BJ (cell line): ENCODE measurements around the gene PIWIL1. TPM values are rescaled to one million over a fixed set of nuclear protein-coding genes. Genes with fewer than 3 reads are reported as not detected.

Experiments used
- CTCF ChIA-PET: fragments of 350-600 bp; formaldehyde crosslinking; extraction: SDS; loops from one replicate; lab custom pipeline; 2021; ENCODE audit warnings: antibody characterized with exemption, inconsistent platforms; lab: Yijun Ruan, JAX
- POLR2A ChIA-PET: fragments of 300-600 bp; sonication (Branson Sonifier 250); formaldehyde crosslinking; extraction: SDS; loops from one replicate; lab custom pipeline; 2021; ENCODE audit warnings: antibody characterized with exemption; lab: Charles Lee
- DNase-seq: peaks from one replicate; pipeline ENCODE4 v3.0.0-alpha.2; 2011; ENCODE audit warnings: low read depth
- H3K27me3 ChIP-seq: 2 replicates; pipeline ENCODE4 v1.6.0; 2011; ENCODE audit warnings: low read length; ENCODE audit not compliant: control insufficient read depth, insufficient read depth
- H3K36me3 ChIP-seq: 2 replicates; pipeline ENCODE4 v1.5.1; 2011; ENCODE audit warnings: low read length; ENCODE audit not compliant: control insufficient read depth, insufficient read depth
- H3K4me3 ChIP-seq: 2 replicates; pipeline ENCODE4 v1.5.1; 2011; ENCODE audit warnings: low read depth, mild to moderate bottlenecking, control low read depth, low read length
- CTCF ChIP-seq: IDR thresholded peaks from 2 replicates; pipeline ENCODE4 v1.5.1; 2011; ENCODE audit warnings: low read depth, mild to moderate bottlenecking, control low read depth, inconsistent platforms, low read length, moderate library complexity; ENCODE audit not compliant: insufficient read depth
- polyA plus RNA-seq: library from polyadenylated mRNA; depleted of rRNA; stranded (reverse); fragments of >200 nt; gene quantifications from 2 replicates; pipeline ENCODE4 v1.2.3, GENCODE V29; 2011

The PIWIL1 gene
- polyA plus RNA-seq, 1 experiment: not detected

GRCh38 chr12:130357729-130358330 is 20.1 kb downstream of the PIWIL1 start:
- no peak for TF ChIP-seq CTCF
- H3K27me3 ChIP-seq: no peaks in the 10 kb centered on the region
- CTCF ChIA-PET: no interaction called here
- POLR2A ChIA-PET: no interaction called here
- no peak overlapping the region for H3K4me3 ChIP-seq
- DNase-seq: no peak
- H3K36me3 ChIP-seq: no peaks in the 10 kb centered on the region

GRCh38 chr12:130362060-130362459 is 24.4 kb downstream of the PIWIL1 start:
- POLR2A ChIA-PET: no interaction called here
- no peak for TF ChIP-seq CTCF
- no peak overlapping the region for H3K4me3 ChIP-seq
- no peaks in the 10 kb centered on the region for H3K27me3 ChIP-seq
- no peaks in the 10 kb centered on the region for H3K36me3 ChIP-seq
- DNase-seq: no peak
- CTCF ChIA-PET: no interaction called here

GRCh38 chr12:130364578-130364977 is 26.9 kb downstream of the PIWIL1 start:
- ChIA-PET CTCF (no interaction called here), POLR2A (no interaction called here)
- TF ChIP-seq CTCF: no peak

GRCh38 chr12:130366159-130366558 is 28.5 kb downstream of the PIWIL1 start:
- ChIA-PET POLR2A (no interaction called here), CTCF (no interaction called here)
- Histone ChIP-seq H3K36me3 (no peaks in the 10 kb centered on the region), H3K27me3 (no peaks in the 10 kb centered on the region), H3K4me3 (no peak overlapping the region)
- no peak for TF ChIP-seq CTCF
- DNase-seq: no peak

More at GRCh38 chr12:130364578-130364977, 26.9 kb downstream of the PIWIL1 start:
- Histone ChIP-seq H3K4me3 (no peak overlapping the region), H3K36me3 (no peaks in the 10 kb centered on the region), H3K27me3 (no peaks in the 10 kb centered on the region)
- DNase-seq: no peak

GRCh38 chr12:130367003-130367402 is 29.3 kb downstream of the PIWIL1 start:
- no peak for TF ChIP-seq CTCF
- Histone ChIP-seq H3K27me3 (no peaks in the 10 kb centered on the region), H3K4me3 (no peak overlapping the region), H3K36me3 (no peaks in the 10 kb centered on the region)
- ChIA-PET CTCF (no interaction called here), POLR2A (no interaction called here)
- DNase-seq: no peak
